ENCODE data around the gene DLGAP1.

The DLGAP1 gene

DNA sequence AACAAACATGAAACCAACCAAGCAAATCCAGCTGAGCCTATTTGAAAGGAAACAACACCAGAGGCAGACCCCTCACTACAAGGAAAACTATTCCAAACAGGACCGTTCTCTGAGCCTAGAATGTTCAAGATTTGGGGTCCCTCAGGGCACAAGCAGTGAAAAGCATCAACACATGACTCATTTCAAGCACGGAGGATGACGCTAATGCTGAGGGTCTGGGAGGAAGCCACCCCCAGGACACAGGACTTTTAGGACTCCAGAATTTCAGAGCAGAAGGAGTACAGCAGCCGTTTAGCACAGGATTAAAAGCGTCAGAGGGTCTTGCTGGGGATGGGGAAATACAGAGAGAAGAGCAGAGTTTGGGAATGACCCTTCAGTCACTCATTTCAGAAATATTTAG lies 168.9 kb downstream of the DLGAP1 start:
- DNase-seq (ENCODE audit: low read depth), result no peak

DNA sequence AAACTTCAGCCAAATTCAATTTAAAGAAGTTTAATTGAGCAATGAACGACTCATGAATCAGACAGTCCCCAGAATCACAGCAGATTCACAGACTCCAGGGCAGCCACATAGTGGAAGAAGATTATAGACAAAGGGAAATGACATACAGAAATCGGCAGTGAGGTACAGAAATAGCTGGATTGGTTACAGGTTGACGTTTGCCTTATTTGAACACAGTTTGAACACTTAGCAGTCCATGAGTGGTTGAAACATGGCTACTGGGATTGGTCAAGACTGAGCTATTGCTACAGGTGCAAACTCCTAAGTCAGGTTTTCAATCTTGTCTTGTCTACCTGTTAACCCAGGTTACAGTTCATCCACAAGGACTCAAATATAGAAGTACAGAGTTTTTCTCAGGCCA lies 169.6 kb downstream of the DLGAP1 start:
- DNase-seq (ENCODE audit: low read depth), result no peak

DNA sequence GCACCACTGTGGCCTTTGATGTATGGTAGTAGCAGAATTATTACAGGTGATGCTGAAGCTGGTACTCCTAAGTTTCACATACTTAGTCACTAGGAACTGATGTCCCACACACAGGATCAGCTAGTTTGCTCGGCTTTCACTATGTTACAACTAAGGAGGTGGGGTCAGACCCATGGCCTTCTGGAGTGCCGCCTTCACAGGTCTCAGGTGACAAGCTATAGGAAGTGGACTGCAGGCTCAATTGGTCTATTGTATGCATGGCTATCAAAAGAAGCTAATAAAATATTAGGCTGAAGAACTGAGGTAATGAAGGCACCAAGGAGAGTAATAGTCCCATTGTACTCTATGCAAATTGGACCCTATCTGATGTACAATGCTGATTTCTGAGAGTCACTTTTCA lies 170.6 kb downstream of the DLGAP1 start:
- no peak for DNase-seq (ENCODE audit: low read depth)

DNA sequence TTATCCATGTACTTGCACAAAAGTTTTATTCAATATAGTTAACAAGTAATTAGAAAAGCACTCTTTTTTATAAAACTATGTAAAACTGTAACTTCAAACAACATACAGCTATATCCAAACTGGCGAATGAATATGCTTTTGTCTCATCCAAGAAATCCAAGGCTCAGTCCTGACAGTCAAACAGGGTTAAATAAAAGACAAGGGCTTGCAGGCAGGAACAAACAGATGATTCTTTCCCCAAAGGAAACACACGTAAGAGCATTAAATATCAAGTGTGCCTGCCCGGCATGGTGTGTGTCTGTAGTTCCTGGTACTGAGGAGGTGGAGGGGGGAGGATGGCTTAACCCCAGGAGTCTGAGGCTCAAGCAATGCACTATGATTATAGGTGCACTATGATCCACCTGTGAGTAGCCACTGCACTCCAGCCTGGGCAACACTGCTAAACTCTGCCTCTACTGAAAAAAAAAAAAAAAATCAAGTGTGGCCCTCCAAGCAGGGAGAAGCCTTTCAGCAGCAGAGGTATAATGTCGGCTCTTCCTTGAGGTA lies 171.3 kb downstream of the DLGAP1 start:
- no peak for DNase-seq (ENCODE audit: low read depth)

DNA sequence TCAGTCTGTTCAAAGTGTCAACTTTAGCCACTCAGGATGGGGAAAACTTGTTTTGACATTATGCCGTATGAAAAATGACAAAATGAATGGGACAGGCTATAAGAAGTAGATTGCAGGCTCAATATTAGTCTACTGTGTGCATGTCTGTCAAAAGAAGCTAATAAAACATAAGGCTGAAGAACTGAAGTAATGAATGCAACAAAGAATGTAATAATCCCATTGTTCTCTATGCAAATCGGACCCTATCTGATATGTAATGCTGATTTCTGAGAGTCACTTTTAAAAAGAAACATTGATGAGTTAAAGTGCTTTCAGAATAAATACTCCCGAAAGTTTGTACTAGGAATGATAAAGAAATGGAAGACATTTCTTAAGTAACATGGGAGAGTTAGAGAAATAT lies 172.2 kb downstream of the DLGAP1 start:
- no peak for DNase-seq (ENCODE audit: low read depth)

DNA sequence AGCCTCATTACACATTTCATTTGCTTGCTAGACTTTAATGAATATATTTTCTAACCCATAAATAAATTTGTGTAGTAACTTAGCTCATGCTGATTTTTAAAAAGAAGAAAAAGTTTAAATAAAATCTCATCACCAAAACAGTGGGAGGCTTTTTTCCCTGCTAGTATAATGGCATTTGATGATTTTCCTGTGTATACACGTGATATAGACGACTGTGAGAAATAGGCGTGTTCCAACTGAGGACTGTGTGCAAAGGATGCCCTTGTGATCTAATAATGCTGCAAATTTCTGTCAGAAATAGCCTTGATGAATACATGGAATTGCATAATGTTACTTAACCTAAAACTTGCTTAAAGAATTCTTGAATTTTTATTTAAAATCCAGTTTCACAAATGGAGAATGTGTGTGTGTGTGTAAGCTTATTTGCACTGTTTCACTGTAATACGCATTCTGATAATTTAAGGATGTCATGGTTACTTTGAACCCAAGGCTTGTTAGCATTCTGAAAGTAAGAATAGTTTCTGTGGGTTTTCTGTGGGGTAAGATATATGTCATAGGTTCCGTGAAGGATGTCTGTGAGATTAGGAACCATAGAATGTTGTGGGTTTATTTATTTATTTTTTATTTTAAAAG lies 178.0 kb downstream of the DLGAP1 start:
- no peak for DNase-seq (ENCODE audit: low read depth)

DNA sequence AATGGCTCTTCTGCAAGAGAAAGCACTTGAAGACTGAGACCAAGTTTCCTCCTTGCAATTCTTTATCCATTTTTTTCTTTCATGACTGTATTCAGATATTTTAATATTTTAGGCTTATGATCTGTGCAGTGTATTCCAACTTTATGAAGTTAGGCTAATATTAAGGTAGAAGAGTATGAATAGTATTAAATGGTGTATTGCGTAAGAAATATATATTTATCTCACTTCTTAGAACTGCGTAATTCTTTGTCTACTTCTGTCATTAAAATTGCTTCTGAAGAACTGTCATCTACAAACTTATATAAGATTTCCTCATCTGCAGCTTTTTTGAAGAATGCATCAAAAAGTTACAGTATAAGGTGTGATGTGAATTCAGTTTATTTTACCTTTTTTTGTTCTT lies 183.2 kb downstream of the DLGAP1 start:
- no peak for DNase-seq (ENCODE audit: low read depth)

DNA sequence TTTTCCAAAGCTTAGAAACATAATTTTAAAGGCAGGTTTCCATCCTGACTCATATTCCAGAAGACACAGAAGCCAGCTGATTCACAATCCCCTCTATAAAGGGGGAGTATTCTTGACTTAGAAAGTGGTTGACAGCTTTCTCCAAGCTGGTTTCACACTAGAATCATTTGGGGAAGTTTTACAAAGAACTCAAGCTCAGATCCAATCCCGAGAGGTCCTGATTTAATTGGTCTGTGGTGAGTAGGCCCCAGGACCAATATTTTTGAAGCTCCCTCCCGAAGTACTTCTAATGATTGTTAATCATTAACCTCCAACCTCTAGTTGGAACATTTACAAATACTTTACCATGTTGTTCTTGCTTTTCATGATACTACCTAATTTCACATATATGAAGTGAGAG lies 184.1 kb downstream of the DLGAP1 start:
- no peak for DNase-seq (ENCODE audit: low read depth)

DNA sequence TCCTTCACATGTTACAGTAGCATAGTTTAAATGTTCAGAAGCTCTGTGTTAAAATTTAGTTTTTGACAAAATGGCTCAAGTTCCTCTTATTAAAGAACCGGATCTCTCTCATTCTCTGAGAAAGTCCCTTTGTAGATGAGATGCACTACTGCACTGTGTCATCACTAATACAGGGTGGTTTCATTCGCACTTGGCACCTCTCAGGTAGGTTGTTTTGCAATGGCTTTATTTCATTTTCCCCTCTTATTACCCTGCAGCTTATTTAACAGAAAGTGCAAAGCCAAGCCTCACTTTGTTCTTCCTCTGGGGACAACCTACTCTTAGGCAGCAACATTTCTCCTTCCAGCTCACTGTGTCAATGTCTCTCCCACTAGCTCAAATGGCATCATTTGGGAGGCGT lies 185.1 kb downstream of the DLGAP1 start:
- no peak for DNase-seq (ENCODE audit: low read depth)

DNA sequence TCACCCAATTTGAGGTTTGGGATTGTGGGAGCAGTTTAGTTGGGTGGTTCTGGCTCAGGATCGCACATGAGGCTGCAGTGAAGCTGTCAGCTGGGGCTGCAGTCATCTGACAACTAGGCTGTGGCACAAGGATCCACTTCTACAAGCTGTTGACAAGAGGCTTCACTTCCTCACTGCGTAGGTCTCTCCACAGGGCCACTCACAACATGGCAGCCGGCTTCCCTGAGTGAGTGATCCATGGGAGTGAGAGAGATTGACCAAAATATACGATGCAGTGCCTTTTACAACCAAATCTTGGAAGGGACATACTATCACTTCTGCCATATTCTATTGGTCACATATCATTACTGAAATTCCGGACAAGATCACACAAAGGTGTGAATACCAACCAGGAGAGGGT lies 187.5 kb downstream of the DLGAP1 start:
- DNase-seq (ENCODE audit: low read depth), result no peak

DNA sequence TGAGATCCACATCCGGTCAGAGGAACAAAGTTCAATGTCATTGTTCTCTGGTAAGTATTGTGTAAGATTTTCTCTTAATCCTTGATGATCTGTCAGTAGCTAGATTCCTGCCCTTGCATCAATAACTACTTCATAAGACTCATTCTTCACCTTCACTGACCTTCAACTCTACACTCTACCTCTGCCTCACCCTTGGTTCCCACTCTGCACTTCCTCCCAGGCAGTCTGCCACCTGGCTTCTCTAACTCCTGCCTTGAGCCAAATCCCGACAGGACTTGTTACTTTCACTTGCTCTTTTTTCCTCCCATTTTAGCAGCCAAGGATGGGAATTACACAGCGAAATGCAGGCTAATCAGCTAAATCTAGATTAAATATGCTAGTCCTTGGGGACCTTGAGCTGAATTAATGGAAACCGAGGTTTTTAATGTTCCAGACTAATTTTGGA lies 190.7 kb downstream of the DLGAP1 start:
- no peak for DNase-seq (ENCODE audit: low read depth)

DNA sequence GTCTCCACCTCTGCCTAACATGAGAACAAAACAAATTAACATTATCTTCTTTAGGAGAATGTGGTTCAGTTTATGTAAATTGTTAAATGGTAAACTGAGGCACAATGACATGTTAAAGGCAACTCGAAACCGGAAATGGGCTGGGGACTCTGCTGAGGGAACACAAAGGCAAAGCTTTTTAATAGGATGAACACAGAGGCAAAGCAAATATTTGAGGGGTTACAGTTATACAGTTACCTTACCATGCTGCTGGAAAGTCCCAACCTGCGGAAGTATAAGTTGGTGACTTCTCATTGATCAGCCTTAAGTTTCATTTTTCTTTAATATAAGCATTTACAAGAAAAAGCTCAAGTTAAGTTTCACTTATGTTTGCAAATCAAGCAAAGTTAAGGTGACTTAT lies 195.0 kb downstream of the DLGAP1 start:
- DNase-seq (ENCODE audit: low read depth), result no peak

DNA sequence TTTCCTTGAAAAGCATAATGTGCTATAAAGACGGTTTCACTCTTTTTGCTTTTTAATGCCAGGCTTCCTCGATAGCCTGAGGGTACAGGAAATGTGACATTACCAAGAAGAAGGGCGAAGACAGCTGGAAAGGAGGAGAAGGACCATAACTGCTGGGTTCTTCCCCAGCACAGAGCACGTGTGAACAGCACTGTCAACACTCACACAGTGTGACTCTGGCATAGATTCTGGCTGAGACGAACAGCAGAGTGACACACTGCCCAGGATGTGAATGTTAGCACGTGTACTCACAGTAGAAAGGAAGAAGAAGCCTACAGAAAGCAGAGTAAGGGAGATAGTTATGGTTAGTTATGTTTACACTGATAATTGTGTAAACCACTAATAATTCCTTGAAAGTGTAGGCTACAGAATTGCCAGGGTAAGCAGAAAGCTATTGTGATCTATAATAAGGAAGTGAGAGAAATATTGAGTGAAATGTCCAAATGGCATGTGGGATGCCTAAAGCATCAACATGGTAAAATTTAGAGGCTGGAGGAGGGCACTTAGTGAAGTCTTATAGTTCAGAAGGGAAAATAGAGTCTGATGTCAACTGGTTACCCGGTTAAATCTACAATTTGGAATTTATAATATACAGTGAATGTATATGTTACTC lies 198.2 kb downstream of the DLGAP1 start:
- DNase-seq (ENCODE audit: low read depth), result no peak

DNA sequence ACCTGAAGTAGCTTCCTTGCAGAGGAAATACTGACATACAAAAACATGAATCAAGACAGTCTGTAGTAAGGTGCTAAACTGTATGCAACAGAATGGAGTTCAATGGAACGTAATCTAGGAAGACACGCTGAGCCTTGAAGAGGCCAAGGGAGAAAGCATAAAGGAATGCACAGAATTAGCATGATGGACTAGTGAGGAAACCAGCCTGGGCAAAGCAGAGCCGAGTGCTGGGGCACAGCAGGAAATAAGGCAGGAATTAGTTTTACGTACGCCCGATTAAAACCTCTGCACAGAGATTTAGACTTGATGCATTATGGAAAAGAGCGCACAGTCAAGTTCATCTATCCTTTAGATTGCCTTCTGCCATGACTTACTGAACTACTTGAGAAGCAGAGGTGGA lies 200.3 kb downstream of the DLGAP1 start:
- no peak for DNase-seq (ENCODE audit: low read depth)

DNA sequence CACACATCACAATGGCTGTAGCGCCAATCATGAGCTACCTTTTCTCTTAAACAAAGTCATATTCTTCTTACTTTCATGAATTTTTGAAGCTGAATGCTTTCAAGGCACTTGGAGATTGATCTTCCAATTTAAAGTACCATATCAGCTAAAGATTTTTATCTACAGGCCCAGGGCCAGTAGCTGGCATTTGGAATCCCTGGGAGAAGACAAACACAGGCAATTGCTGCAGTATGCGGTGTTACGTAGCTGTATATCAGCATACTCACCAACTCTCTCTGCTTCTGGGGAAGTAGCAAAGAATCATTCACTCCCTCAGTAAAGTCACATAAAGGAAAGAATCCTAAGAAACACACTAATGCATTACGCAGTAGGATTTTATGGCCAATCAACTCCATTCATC lies 202.3 kb downstream of the DLGAP1 start:
- no peak for DNase-seq (ENCODE audit: low read depth)

DNA sequence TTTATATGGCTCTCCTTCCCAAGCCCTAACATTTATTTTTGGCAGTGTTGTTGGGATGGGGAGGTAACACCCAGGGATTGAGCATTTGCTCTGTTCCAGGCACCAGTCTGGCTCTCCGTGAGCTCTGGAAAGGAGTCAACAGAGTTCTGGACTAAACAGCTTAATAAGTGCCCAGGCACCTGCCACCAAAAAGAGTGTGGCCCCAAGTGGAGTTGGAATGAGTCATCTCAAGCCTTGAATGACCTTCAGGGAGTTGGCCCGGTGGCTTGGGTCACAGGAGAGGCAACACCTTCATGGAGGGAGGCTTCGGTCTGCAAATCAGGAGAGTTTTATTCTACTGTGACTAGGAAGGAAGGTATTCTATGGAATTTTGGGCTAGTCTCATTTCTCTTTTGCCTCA lies 203.2 kb downstream of the DLGAP1 start:
- no peak for DNase-seq (ENCODE audit: low read depth)

DNA sequence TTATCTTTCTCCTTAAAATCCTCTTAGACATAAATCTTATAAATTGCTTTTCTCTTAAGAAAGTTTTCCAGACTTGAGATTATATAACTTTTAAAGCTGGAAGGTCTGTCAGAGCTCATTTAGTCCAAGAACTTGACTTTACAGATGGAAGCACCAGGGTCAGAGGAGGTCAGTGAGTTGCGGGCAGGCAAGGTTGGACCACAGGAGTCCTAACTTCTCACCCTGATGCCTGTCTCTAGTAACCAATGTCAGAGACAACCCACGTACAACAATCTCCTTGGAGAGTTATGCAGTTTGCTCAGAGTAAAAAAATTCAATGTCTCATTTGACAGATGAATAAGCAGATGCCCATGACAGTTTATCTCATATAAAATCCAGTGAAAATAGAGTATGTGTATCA lies 203.9 kb downstream of the DLGAP1 start:
- DNase-seq (ENCODE audit: low read depth), result no peak

DNA sequence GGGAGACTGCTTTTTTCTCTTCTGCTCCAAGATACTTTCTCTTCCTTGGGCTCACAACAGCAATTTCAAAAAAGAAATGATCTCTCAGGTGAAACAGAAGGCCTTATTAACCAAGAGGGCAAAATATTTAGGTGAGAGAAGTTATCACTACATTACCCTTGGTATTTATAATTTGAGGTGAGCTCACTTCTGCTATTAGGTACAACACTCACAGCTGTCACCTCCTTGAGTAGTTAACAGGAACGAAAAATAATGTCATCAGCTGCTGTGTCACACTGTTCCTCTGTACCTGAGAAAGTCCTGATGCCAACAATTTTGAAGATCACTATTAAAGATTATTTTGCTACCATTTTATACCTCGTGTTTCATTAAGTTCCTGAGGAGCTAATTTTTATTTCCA lies 205.0 kb downstream of the DLGAP1 start:
- DNase-seq (ENCODE audit: low read depth), result no peak

DNA sequence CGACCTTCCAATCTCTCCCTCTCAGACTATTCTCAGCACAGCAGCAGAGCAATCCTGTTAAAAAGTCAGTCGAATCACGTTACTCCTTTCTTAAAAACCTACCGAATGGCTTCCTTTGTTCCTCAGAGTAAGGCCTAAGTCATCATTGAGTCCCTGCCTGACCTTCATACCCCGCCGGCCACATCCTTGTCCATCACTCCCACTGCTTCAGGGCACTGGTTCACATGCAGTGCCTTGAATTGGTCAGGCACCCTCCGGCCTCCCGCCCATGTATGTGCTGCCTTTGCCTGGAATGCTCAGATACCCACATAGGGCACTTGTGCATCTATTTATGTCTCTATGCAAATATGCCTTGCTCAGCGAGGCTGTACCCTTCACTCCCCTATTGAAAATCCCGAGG lies 206.4 kb downstream of the DLGAP1 start:
- DNase-seq (ENCODE audit: low read depth), result no peak

DNA sequence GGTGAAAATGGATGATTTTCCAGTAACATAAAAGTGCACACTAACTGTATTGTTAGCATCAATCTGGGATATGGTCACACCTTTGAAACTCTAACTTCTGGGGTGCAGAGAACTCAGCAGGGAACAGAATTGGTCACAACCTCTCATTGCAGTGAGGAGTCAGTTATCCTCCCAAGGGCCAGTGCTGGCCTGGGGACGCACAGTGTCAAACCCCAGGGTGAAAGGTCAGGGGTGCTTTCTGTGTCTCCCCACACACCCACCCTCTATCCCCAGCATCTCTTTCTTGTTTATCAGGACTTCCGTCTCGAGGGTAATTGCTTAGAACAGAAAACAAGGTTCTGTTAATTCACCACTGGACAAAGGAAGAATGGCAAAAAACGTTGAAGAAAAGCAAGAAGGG lies 208.7 kb downstream of the DLGAP1 start:
- DNase-seq (ENCODE audit: low read depth), result no peak

DNA sequence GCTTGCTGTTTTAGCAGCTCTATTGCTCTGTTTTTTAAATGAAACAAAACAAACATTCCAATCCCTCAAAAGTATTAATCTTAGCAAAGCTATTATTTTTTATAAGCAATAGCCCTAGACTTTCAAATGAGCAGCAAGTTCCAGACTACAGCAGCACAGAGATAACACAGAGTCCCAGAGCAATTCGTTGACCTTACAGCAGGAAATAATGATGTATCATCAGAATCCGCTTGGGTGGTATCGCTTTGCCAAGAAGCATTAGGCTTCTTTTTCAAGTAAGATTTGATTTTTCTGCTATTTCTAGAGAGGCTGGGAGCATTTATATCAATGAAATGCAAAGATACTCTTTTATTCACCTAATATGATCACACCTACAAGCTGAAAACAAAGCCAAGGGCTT lies 209.7 kb downstream of the DLGAP1 start:
- DNase-seq (ENCODE audit: low read depth), result no peak

DNA sequence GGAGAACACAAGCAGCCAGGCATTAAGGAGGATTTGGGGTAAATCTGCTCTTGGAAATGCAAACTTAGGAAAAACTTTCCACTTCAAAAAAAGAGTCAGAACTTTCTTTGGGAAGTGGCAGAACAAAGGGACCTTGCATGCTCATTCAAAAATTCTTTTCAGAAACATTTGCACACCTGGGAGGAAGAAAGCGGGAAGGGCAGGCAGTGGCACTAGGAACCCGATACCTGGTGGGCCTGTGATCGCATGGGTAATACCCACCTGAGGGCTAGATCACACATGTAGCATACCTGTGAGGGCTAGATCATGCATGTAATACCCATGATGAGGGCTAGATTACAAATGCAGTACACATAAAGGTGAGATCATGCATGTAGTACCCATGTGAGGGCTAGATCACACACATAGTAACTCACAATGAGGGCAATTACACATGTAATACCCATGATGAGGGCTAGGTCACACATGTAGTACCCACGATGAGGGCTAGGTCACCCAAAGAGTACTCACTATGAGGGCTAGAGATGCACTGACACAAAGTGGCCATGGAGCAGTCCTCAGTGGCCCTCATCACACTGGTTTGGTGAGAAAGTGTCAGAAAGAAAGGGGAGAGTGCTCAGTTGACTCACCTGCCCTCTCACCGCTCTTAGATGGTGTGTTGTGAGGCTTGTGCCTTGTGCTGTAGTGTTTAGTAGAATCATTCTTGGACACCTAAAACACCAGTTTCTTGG lies 212.5 kb downstream of the DLGAP1 start:
- DNase-seq (ENCODE audit: low read depth), result no peak

DNA sequence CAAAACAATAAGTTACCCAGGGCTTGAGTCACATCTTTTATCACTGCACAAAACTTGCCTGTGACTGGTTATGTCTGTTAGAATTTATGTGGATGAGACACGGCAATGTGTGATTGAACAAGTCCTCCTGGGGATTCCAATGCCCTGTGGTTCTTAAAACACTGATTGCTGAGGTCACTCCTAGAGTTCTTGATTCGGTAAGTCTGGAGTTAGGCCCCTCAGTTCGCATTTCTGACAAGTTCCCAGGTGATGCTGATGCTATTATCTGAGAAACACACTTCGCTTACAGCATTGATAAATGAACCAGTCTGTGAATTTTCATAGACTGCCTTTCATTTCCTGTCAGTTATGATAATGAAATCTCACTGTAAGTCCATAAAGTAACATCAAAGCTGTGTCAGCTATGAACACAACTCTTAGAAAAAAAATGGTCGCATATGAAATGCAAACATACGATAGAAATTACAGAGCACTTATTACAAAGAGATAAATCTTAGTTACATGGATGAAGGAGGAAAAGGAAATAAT lies 214.0 kb downstream of the DLGAP1 start:
- no peak for DNase-seq (ENCODE audit: low read depth)

All from iris pigment epithelial cell (primary cell).